CD4-positive, alpha-beta T cell treated with Interleukin-17A for 4 hours (primary cell): ENCODE measurements around the gene ORC6.

Source experiments
- DNase-seq: peaks from one replicate; pipeline ENCODE4 v3.0.0-alpha.2; 2020; ENCODE audit warnings: mixed read lengths

The ORC6 gene

DNA sequence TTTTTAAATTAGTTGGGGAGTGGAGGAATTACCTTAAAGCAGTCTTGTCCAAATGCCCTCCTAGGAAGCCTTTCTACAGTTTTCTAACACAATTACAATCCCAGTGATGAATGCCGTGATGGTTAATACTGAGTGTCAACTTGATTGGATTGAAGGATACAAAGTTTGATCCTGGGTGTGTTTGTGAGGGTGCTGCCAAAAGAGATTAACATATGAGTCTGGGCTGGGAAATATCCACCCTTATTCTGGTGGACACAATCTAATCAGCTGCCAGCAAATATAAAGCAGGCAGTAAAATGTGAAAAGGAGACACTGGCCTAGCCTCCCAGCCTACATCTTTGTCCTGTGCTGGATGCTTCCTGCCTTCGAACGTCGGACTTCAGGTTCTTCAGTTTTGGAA, 12.2 kb downstream of the ORC6 start:
- no peak for DNase-seq

DNA sequence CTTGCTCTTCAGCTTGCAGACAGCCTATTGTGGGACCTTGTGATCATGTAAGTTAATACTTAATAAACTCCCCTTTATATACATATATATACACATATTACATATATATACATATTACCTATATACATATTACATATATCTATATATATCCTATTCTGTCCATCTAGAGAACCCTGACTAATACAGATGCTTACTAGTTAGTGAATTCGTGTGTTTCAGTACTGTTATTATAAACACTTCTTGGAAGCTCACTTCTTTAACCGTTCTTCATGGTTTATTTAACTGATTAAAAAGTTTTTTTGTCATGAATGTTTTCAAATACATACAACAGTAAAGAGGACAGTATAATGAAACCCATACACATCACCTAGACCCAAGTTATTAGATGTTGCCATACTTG, 12.6 kb downstream of the ORC6 start:
- no peak for DNase-seq

DNA sequence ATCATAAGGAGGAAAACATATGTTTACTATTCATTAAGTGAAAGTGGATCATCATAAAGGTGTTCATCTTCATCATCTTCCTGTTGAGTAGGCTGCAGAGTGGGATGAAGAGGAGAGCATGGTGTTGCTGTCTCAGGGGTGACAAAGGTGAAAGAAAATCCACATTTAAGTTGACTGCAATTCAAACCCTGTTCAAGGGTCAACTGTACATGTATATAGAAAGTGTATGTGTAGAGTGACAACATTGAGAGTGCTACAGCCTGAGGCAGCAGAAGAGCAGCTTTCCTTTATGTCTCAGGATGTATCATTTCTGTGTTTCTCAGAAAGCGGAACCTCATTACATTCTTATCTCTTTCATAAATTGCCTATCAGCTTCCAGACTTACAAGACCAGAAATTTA, 17.2 kb downstream of the ORC6 start:
- DNase-seq: no peak

DNA sequence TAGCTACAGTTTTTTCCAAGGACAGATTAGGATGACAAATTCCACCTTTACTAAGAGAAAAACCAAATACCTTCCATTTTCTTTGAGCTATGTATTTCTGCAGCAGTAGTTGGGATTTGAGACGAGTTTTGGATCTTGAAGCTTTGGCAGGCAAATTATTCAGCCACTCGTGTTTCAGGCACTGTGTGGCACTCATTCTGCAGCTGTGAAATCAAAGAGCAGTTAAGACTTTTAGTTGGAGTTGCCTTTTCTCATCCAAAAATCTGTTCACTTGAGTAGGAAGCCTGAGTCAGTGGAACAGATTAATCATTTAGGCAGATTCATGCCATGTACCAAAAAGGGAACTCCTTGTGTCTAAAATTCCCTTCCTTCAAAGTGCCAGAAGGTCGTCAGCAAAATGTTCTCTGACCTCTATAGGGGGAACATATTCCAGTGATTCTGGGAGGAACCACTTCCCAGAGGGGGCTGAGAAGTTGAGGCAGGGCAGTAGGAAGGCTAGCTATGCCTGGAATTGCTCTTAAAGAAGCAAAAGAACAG, 20.1 kb downstream of the ORC6 start:
- DNase-seq: no peak

DNA sequence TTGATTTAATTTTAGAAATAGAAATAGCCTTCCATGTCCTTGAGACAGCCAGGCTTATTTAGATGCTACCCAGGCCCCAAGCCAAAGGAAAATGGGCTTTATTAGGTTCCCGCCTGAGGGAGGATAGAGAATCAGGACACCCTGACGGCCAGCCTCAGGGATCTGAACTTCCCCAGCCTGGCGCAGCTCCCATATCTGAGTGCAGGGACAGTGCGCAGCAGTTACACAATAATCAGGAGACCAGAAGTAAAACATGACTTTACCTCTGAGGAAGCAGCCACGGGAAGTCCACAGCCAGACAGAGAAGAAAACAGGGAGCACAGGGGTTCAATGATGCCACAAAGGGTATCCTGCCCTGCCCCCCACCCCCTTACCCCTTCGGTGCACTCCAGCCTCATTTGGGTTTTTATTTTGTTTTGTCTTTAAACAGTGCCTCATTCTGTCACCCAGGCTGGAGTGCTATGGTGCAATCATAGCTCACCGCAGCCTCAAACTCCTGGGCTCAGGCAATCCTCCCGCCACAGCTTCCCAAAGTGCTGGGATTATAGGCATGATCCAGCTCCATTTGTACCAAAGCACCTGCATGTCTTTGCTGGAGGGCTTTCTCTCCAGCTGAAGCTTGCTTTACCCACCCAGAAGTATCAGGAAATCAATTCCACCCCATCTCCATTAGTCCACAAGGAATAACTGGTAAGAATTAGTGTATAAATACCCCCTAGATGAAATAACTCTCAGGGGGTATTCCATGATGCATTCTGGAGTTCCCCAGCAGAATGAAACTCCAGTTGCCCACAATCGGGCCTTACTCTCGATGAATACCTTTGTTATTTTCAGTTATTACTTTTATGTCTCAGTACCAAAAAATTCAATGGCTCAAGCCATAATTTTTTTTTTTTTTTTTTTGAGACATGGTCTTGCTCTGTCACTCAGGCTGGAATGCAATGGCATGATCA, 21.9 kb downstream of the ORC6 start:
- DNase-seq: no peak

DNA sequence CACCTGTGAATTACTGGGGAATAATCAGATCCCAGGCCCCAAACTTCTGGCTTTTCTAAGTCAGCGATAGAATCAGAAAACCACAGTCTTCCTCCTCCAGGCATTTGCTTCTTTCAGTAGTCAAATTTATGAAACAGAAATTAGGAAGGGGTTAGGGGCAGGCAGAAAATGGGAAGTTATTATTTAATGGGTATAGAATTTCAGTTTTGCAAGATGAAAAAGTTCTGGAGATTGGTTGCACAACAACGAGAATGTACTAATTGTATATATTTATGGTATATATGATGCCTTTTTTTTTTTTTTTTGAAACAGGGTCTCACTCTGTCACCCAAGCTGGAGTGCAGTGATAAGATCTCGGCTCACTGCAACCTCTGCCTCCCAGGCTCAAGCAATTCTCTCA, 23.5 kb downstream of the ORC6 start:
- DNase-seq: no peak

DNA sequence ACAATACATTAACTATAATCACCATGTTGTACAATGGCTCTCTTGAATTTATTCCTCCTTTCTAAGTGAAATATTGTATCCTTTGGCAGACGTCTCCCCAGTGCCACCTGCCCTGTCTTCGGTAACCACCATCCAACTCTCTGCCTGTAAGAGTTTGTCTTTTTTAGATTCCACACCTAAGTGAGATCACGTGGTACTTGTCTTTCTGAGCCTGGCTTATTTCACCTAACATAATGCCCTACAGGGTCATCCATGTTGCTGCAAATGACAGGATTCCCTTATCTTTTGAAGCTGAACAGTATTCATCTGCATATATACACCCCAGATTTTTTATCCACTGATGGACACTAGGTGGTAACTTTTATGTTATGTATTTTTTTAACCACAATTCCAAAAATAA, 24.2 kb downstream of the ORC6 start:
- DNase-seq: no peak

DNA sequence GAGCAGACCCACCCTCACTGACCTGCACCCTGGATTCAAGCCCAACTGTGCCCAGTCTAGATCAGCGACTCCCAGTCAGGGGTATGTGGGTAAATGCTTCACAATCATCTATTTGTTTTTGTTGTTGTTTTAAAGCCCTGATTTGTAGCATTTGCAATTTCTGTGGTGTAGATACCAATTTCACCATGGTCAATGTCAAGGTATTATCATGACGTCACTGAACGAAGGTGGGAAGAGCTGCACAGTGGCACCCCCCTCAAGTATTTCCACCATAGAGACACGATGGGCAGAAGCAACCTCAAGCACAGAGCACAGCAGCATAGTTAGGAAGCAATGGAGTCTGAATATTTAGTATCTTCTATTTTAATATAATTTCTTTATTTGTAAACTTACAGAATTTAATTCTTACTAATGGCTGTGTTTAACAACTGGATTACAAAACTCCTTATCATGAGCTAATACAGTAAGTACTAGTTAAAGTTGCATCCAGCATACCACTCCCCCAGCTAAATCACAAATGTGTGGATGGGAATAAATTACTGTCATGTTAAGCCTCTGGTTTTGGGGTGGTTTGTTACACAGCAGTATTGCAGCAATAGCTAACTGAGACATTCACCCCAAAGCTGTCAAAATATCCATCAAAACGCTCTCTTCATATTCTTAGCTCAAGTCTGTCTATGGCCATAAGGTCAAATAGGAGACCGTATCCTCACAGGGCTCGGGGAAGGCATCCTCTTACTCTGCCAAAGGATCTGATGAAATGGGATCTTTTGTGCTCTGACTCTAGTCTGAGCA, 25.5 kb downstream of the ORC6 start:
- no peak for DNase-seq

DNA sequence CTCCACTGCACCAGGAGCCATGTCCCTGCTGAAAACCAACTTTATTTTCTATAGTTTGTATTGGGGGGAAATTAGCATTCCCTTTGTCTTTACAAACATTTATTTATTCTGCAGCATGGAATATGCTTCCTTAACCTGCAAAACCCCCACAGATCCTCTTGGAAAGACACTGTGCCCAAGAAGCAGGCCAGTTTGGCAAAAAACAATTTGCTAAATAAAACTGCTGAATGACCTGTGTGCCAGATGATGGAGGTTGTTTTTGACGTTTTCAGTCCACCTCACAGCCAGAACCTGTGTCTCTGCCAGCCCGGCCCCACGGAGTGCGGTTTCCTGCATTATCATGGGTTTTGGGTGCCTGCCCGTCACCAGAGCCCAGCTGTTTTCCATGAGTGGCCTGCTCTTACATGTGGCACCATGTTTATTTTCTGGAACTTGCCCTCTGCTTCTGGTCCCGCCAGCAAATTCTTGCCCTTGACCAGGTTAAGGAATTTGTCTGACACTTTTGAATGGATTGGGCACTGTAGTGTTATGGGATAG, 26.4 kb downstream of the ORC6 start:
- DNase-seq: no peak

DNA sequence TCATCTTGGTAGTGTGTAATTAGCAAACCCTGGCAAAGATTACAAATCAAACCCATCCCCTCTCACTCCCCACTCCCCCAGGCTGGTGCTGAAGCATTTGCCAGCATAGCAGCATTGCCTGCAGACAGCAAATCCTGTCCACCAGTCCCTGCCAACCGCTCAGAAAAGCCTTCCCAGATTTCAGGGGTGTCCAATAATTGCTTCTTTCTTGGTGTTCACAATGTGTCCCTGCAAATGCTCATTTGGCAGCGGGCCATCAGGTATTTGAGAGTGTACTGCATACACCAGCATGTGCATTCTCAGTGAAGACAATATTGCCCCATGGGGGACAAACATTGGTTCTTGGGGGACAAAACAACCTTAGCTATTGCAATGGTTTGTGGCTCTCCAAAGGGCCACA, 28.2 kb downstream of the ORC6 start:
- no peak for DNase-seq

DNA sequence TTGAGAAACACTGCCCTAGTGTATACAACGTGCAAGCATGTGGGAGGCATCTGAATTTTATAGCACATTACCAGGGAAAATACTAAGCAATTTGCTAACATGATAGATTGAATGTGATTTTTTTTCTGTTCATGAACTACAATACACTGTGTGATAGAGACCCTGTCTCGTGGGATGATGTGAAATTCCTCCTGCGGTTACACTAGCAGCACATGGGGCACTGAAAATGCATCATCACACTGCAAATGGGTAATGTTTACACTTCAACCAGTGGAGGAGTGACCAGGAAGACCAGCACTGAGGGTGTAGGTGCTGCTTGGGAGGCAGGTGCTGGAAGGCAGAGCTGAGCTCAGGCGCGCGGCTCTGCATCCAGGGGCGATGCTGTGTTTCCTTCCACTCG, 28.8 kb downstream of the ORC6 start:
- DNase-seq: no peak

DNA sequence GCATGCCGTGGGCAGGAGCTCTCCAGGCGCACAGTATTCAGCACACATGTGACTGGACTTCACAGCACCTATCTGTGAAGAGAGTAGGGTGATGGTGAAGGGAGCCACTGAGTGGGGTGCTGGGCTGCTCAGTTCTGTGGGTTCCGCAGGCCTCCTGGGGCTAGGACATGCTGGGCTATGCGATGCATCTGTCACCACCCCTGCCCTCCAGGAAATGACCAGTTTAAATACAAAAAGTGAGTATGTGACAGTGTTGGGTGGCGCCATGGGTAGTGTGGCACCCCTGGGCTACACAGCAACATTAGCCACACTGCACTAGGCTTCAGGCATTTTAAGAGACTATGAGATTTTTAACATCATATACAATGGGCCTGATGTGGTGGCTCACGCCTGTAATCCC, 30.1 kb downstream of the ORC6 start:
- DNase-seq: no peak

DNA sequence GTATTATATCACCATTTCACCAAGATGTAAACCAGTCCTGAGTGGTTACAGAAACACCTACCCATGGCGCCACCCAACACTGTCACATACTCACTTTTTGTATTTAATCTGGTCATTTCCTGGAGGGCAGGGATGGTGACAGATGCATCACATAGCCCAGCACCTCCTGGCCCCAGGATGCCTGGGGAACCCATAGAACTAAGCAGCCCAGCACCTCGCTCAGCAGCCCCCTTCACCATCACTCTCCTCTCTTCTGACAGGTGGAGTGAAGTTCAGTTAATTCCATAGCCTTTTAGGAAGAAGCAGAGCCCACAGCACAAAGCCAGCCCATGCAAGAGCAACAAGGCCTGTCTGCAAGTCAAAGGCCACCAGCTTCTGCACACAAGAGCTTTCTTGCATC, 31.2 kb downstream of the ORC6 start:
- DNase-seq: no peak

DNA sequence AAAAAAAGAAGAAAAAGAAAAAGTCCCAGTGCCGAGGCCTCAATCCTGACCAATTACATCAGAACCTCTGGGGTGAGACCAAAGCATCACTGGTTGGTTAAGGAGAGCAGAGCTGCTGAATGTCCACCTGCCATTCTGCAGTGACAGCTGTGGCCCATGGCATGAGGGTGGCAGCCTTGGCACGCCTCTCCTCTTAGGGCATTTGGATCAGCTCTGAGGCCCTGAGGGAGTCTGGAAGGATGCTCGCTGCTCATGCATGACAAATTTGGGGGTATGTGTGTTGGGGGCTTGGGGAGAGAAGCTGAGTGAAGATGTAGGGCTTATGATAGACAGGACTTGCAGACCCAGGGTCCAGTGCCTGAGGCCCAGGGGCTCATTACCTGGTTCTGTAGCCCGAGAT, 32.4 kb downstream of the ORC6 start:
- no peak for DNase-seq

DNA sequence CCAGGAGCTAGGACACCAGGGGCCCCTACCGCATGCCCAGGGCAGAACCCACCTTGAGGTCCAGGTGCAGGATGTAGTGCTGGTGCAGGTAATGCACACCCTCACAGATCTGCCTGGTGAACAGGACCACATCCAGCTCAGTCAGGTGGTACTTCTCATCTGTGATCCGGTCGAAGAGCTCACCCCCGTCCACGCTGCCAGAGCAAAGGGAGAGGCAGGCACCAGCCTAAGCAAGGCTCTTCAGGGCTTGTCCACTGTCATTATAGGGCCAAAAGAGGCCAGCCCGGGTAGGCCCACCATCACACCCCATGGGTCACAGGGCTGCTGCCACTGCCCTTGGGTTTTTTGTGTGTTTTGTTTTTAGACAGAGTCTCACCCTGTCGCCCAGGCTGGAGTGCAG, 37.7 kb downstream of the ORC6 start:
- no peak for DNase-seq

DNA sequence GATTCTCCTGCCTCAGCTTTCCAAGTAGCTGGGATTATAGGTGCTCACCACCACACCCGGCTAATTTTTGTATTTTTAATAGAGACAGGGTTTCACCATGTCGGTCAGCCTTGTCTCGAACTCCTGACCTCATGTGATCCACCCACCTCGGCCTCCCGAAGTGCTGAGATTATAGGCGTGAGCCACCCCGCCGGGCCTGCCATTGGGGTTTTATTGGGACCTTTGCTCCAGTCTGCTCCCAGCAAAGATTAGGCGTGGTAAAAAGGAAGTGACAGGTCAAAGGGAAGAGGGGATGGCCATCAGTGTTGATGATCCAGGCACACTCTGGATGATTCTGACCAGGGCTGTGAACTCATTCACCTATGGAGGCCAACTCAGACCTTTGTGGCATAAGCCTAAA, 38.2 kb downstream of the ORC6 start:
- no peak for DNase-seq

DNA sequence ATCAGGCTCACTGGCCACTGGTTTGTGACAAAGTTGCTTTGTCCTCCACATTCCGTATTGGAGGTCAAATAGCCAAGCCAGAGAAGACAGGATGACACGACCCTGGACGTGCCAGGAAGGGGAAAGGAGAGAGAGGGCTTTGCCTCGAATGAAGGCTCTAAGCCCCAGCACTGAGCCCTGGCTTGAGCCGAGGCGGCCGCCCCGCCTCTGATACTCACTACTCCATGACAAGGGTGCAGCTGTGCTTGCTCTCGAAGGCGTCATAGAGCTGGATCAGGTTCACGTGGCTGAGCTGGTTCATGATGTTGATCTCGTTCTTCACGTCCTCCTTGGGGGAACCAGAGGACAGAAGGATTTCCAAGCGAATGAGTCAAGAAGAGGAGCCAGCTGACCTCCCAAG, 39.3 kb downstream of the ORC6 start:
- DNase-seq: no peak

DNA sequence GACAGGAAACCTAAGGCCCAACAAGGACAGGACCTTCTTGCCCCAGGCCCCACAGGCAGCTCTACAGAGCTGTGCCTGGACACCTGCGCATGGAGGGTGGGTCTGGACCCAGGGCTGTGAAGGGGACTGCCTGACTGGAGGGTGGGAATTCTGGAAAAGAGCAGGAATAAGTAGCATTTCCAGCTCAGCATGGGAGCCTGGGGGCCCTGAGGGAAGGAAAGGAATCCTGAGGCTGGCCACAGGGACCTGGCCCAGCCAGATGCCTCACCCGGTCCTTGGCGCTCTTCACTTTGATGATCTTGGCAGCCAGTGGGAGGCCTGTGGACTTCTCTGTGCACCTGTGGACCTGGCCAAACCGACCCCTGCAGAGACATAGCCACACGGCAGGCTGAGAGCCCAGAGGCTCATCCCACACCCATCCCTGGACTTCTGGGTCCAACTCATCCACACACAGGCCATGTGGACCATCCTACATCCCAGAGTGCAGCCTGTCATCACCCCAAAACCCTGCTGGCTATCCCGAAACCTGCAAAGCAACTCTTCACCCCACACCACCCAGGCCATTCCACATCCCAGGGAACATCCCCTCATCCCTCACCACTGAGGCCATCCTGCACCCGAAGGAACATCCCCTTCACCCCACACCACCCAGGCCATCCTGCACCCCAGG, 40.0 kb downstream of the ORC6 start:
- no peak for DNase-seq

DNA sequence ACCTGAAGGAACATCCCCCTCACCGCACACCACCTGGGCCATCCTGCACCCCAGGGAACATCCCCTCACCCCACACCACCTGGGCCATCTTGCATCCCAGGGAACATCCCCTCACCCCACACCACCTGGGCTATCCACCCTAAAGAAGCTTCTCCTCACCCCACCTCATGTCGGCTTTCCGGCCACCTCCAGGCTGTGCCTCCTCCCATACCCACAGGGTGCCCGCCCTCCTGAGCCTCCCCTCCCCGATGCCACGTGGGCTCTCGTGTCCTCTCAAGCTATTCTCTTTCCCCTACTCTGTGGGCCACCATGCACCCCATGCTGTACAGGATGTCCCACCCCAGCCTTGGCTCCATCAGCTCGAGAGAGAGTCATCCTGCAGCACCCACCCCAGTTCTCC, 40.7 kb downstream of the ORC6 start:
- no peak for DNase-seq

DNA sequence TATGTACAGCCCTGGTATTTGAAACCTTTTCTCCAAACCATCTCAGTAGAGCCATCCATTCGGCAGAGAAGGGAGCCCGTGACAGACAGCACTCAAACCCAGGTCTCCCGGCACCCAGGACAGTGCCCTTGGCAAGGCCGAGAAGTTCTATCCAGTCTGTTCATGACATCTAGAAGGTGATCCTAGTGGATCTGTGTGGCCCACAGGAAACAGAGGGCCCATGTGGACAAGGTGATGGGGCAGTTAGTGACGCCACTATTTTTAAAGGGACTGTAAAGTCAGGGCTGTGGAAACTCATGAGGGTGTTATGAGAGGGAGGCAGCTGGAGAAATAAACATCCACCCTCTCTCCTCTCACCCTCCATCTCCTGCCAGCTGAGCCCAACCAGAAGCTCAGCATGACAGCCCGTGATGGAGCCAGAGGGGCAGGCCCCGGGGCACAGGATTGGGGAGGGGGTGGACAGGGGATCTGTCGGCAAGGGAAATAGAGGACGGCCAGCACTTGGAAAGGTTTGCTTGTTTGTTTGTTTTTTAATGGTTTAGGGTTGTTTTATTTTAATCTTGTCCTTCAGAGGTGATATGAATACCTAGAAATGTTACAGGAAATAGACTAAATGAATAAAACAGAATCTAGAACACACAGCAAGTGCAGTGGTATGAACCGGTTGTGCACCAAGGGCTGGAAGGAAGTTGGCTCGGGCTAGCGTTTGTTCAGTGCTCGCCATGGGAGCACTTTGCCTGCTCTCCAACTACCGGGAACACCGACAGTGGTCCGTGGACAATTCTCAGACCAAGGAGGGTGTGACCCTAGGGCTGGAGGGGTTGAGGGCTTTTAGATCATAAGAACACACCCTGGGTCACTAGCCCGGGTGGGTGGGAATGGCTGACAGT, 41.6 kb downstream of the ORC6 start:
- DNase-seq: no peak

DNA sequence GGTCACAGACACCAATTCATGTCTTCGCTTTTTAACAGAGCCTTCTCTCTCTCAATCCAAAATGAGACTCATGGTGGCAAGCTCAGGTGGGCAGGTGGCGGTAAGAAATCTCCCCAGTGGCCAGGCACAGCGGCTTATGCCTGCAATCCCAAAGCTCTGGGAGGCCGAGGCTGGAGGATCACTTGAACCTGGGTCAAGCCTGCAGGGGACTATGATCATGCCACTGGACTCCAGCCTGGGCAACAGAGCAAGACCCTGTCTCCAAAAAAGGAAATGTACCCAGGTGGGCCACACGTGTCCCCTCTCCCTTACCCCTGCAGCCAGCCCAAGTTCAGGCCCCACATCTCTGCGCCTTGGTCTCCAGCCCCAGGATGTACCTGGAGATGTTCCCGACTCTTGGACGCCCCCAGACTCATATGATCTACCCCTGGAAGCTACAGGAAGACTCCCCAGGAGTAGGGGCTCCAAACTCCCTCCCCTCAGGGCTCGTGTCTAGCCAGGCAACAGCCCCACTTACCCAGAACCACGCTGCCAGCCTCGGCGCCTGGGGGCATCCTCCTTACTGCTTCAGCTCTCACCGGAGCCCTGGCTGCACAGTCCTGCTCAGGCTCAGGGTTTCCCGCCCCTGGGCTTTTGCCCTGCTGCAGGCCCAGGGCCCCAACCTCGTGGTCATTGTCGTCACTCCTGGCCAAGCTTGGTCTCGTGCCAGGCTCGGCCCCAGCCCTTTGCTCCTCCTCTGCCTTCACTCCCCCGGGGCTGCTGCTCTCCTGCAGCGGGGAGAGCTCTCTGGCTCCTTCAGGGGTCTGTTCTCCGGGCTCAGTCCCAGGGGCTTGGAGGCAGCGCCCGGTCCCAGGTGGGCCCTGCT, 42.5 kb downstream of the ORC6 start:
- no peak for DNase-seq
